GM23338 (cell line): ENCODE results near the gene CLCF1. TPM values are rescaled to one million over a fixed set of nuclear protein-coding genes. Genes with fewer than 3 reads are reported as not detected.
A peak's percentile ranks its signal among the peaks of the same experiment; 100 is the strongest.

Experiments
- ATAC-seq: fragments of 200-7000 bp; cut with Tn5 transposase; 3 replicates; pipeline ENCODE4 v1.9.1; 2020
- DNase-seq: peaks from one replicate; pipeline ENCODE4 v3.0.0-alpha.2; 2015; ENCODE audit warnings: low spot score
- H2AFZ ChIP-seq: fragments of 200-600 bp; sonication (generic); 2 replicates; pipeline ENCODE4 v1.8.0; 2016; ENCODE audit warnings: antibody characterized with exemption, mild to moderate bottlenecking, moderate library complexity
- H3F3A ChIP-seq: fragments of 200-600 bp; sonication (generic); replicated peaks from 2 replicates; pipeline ENCODE4 v1.8.0; 2017; ENCODE audit warnings: antibody characterized with exemption, mixed run types, low read depth
- H3K27ac ChIP-seq: fragments of 200-600 bp; sonication (generic); 2 replicates; pipeline ENCODE4 v1.6.1; 2016; ENCODE audit warnings: low read depth
- H3K27me3 ChIP-seq: fragments of 200-600 bp; sonication (generic); 2 replicates; pipeline ENCODE4 v1.8.0; 2016; ENCODE audit warnings: mild to moderate bottlenecking, mixed run types, moderate library complexity; ENCODE audit not compliant: insufficient read depth
- H3K36me3 ChIP-seq: fragments of 200-600 bp; sonication (generic); 2 replicates; pipeline ENCODE4 v1.8.0; 2016; ENCODE audit warnings: mild to moderate bottlenecking; ENCODE audit not compliant: insufficient read depth
- H3K4me1 ChIP-seq: fragments of 200-600 bp; sonication (generic); 2 replicates; pipeline ENCODE4 v1.8.0; 2016; ENCODE audit warnings: mild to moderate bottlenecking, moderate library complexity; ENCODE audit not compliant: insufficient read depth
- H3K4me2 ChIP-seq: fragments of 200-600 bp; sonication (generic); 2 replicates; pipeline ENCODE4 v1.7.1; 2017; ENCODE audit warnings: mixed run types
- H3K4me3 ChIP-seq: fragments of 200-600 bp; sonication (generic); 2 replicates; pipeline ENCODE4 v1.6.1; 2016; ENCODE audit warnings: mixed run types
- H3K79me2 ChIP-seq: fragments of 200-600 bp; sonication (generic); replicated peaks from 2 replicates; pipeline ENCODE4 v1.8.0; 2017; ENCODE audit warnings: mild to moderate bottlenecking; ENCODE audit not compliant: insufficient read depth
- H3K9me2 ChIP-seq: fragments of 200-600 bp; sonication (generic); 2 replicates; pipeline ENCODE4 v1.8.0; 2017; ENCODE audit not compliant: insufficient read depth
- H4K20me1 ChIP-seq: fragments of 200-600 bp; sonication (generic); replicated peaks from 2 replicates; pipeline ENCODE4 v1.8.0; 2017; ENCODE audit warnings: mild to moderate bottlenecking; ENCODE audit not compliant: insufficient read depth
- H3K27ac Mint-ChIP-seq: 2 replicates; pipeline ENCODE4 v1.8.0; 2020; ENCODE audit warnings: inconsistent platforms, mild to moderate bottlenecking, moderate library complexity, mixed read lengths
- H3K27me3 Mint-ChIP-seq: 3 replicates; pipeline ENCODE4 v1.8.0; 2022; ENCODE audit warnings: low read depth, mild to moderate bottlenecking, moderate library complexity, mixed read lengths, inconsistent platforms; ENCODE audit not compliant: insufficient read depth, poor library complexity
- H3K36me3 Mint-ChIP-seq: 3 replicates; pipeline ENCODE4 v1.8.0; 2021; ENCODE audit warnings: low read depth, mild to moderate bottlenecking, inconsistent platforms, moderate library complexity, mixed read lengths
- H3K4me1 Mint-ChIP-seq: 3 replicates; pipeline ENCODE4 v1.8.0; 2020; ENCODE audit warnings: mild to moderate bottlenecking, inconsistent platforms, mixed read lengths
- H3K4me3 Mint-ChIP-seq: 3 replicates; pipeline ENCODE4 v1.8.0; 2021; ENCODE audit warnings: moderate library complexity, mild to moderate bottlenecking, inconsistent platforms, mixed read lengths
- H3K9me3 Mint-ChIP-seq: 3 replicates; pipeline ENCODE4 v1.8.0; 2020; ENCODE audit warnings: moderate library complexity, mild to moderate bottlenecking, inconsistent platforms, mixed read lengths
- CREB1 ChIP-seq: fragments of 250-450 bp; sonication (Bioruptor Pico); IDR thresholded peaks from 2 replicates; pipeline ENCODE4 v1.5.0; 2020; ENCODE audit warnings: low read depth, mild to moderate bottlenecking, moderate library complexity
- CTCF ChIP-seq, 2 experiments: fragments of 200-600 bp in 1 of 2; sonication (generic) in 1 of 2; conservative IDR thresholded peaks; 2 replicates each; pipeline versions ENCODE4 v1.5.1 to v1.6.1; 2016 to 2017; ENCODE audit warnings: antibody characterized with exemption in 2 of 2, low read depth in 2 of 2, mild to moderate bottlenecking in 2 of 2, moderate library complexity in 1 of 2
- EZH2 ChIP-seq: fragments of 200-600 bp; sonication (generic); IDR thresholded peaks from one replicate; pipeline ENCODE4 v1.8.0; 2017; ENCODE audit warnings: antibody characterized with exemption, mild to moderate bottlenecking, low read depth; ENCODE audit not compliant: unreplicated experiment
- EZH2phosphoT487 ChIP-seq: fragments of 200-600 bp; sonication (generic); IDR thresholded peaks from one replicate; pipeline ENCODE4 v1.8.1; 2018; ENCODE audit warnings: antibody characterized with exemption; ENCODE audit not compliant: unreplicated experiment
- JUNB ChIP-seq: IDR thresholded peaks from one replicate; pipeline ENCODE4 v1.6.1; 2016; ENCODE audit warnings: antibody characterized with exemption; ENCODE audit not compliant: unreplicated experiment
- NANOG ChIP-seq: IDR thresholded peaks from 2 replicates; pipeline ENCODE4 v1.6.1; 2016; ENCODE audit warnings: antibody characterized with exemption, borderline replicate concordance
- POLR2AphosphoS5 ChIP-seq: IDR thresholded peaks from 2 replicates; pipeline ENCODE4 v1.6.1; 2016; ENCODE audit warnings: antibody characterized with exemption, low read depth
- STAT1 ChIP-seq: IDR thresholded peaks from one replicate; pipeline ENCODE4 v1.6.1; 2016; ENCODE audit warnings: antibody characterized with exemption; ENCODE audit not compliant: unreplicated experiment
- ZNF114 ChIP-seq: fragments of 250-450 bp; sonication (Bioruptor Pico); IDR thresholded peaks from 2 replicates; pipeline ENCODE4 v1.5.0; 2020; ENCODE audit warnings: mild to moderate bottlenecking, moderate library complexity
- long read RNA-seq: library from polyadenylated mRNA; unstranded; transcript quantifications from one replicate; pipeline ENCODE4 v2.0.0, GENCODE V29; 2020; ENCODE audit not compliant: unreplicated experiment
- polyA plus RNA-seq: library from polyadenylated mRNA; unstranded; fragments of >200 nt; fragmentation: Nextera tagmentation; extraction: Ambion mirVana; gene quantifications from 2 replicates; pipeline ENCODE4 v1.2.1, GENCODE V29; 2016
- total RNA-seq: library from RNA; depleted of rRNA; stranded (reverse); fragments of >200 nt; shearing (Covaris generic); gene quantifications from 2 replicates; pipeline ENCODE4 v1.2.3, GENCODE V29; 2014; rRNA removed
- TF ChIP-seq, protein P1 (sequence below): fragments of 250-450 bp; sonication (Bioruptor Pico); IDR thresholded peaks from 2 replicates; pipeline ENCODE4 v1.5.0; 2020; ENCODE audit warnings: mild to moderate bottlenecking, moderate library complexity
- TF ChIP-seq, protein P2 (sequence below): IDR thresholded peaks from 2 replicates; pipeline ENCODE4 v1.6.1; 2016; ENCODE audit warnings: antibody characterized with exemption

The CLCF1 gene
- total RNA-seq (0.19 TPM in 1 of 2 replicates, not detected in the other), polyA plus RNA-seq (0.17 and 0.32 TPM in 2 replicates)
- long read RNA-seq, partial matches to known transcripts: 0 of 1 reads
- long read RNA-seq, other reads (novel, unspliced or antisense): 1 of 1 reads

GRCh38 chr11:67372993-67373647, at the start of gene CLCF1:
Gene CLCF1 (minus strand): TSS chr11:67373598. CDS start chr11:67373539, 59 bp downstream.
- peak within 1 kb of the TSS; percentile 98 for H3K4me2 ChIP-seq
- no peaks in the 10 kb centered on the region for H3K79me2 ChIP-seq
- H3K36me3 ChIP-seq: no peaks in the 10 kb centered on the region
- peak; percentile 83 for DNase-seq
- no peaks in the 10 kb centered on the region; the same call in 2 of the 3 replicates for H3K36me3 Mint-ChIP-seq
- peaks cover 92% of the 10 kb centered on the region for H3K27me3 ChIP-seq
- ATAC-seq: peak; percentile 17
- H4K20me1 ChIP-seq: no peaks in the 10 kb centered on the region
- TF ChIP-seq CREB1 (no peak), EZH2 (peak; percentile 17)
- peaks cover 4% of the 10 kb centered on the region; the same call in 1 of the 2 replicates for H3F3A ChIP-seq
- H3K4me1 Mint-ChIP-seq: peaks cover 52% of the 10 kb centered on the region
- H3K4me3 ChIP-seq: peak within 1 kb of the TSS; percentile 72
- peak within 1 kb of the TSS; percentile 67; the same call in 1 of the 2 replicates for H3K27ac Mint-ChIP-seq
- H3K9me3 Mint-ChIP-seq: no peaks in the 10 kb centered on the region
- peak within 1 kb of the TSS; percentile 80 for H2AFZ ChIP-seq
- H3K27ac ChIP-seq: no peak within 1 kb of the TSS
- H3K4me1 ChIP-seq: peaks cover 42% of the 10 kb centered on the region
- H3K27me3 Mint-ChIP-seq: peaks cover 47% of the 10 kb centered on the region
- no peaks in the 10 kb centered on the region for H3K9me2 ChIP-seq
- peak within 1 kb of the TSS; percentile 80 for H3K4me3 Mint-ChIP-seq

DNA sequence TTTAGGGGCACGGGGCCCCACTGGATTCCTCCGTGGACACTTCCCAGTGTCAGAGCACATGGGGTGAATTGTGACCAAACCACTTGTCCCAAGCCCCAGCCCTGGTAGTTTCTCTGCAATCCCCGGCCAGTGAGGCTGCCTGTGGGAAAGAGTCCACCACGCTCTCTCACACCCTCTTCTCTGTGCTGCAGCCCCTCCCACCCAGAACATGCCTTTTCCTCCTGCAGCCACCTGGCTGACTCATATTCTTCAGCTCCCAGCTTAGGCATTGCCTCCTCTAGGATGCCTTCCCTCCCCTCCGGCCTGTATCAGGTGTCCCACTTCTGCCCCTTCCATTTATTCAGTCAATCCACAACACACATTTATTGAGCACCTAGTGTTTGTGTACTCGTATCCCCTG, 49.5 kb upstream of the CLCF1 start:
- Histone ChIP-seq H4K20me1 (no peaks in the 10 kb centered on the region), H3K79me2 (no peaks in the 10 kb centered on the region), H3K4me1 (0 out of 2 replicates have a peak, but pooled peaks cover 6% of the 10 kb centered on the region), H2AFZ (no peak overlapping the region), H3K36me3 (no peaks in the 10 kb centered on the region), H3K27ac (no peak overlapping the region), H3K9me2 (no peaks in the 10 kb centered on the region), H3F3A (peaks cover 8% of the 10 kb centered on the region; the same call in 1 of the 2 replicates), H3K4me2 (no peak overlapping the region), H3K4me3 (no peak overlapping the region), H3K27me3 (0 out of 2 replicates have a peak, but pooled peaks cover 5% of the 10 kb centered on the region)
- ATAC-seq (no peak), DNase-seq (peak; percentile 38)
- peaks cover 9% of the 10 kb centered on the region; the same call in 2 of the 3 replicates for H3K4me1 Mint-ChIP-seq
- peaks cover 26% of the 10 kb centered on the region for H3K27me3 Mint-ChIP-seq
- no peaks in the 10 kb centered on the region; the same call in 2 of the 3 replicates for H3K9me3 Mint-ChIP-seq
- H3K36me3 Mint-ChIP-seq: no peaks in the 10 kb centered on the region
- H3K4me3 Mint-ChIP-seq: peak overlapping the region; percentile 4; the same call in 1 of the 3 replicates
- H3K27ac Mint-ChIP-seq: no peak overlapping the region
- TF ChIP-seq EZH2: no peak
- no peak for TF ChIP-seq NANOG
- TF ChIP-seq JUNB: no peak
- no peak for TF ChIP-seq ZNF114
- no peak for TF ChIP-seq CTCF (conservative IDR thresholded peaks at IDR 0.05; ENCODE audit: low read depth in 2 of 2)
- TF ChIP-seq CREB1: no peak
- no peak for TF ChIP-seq POLR2AphosphoS5
- TF ChIP-seq STAT1: no peak
- TF ChIP-seq, protein P1, sequence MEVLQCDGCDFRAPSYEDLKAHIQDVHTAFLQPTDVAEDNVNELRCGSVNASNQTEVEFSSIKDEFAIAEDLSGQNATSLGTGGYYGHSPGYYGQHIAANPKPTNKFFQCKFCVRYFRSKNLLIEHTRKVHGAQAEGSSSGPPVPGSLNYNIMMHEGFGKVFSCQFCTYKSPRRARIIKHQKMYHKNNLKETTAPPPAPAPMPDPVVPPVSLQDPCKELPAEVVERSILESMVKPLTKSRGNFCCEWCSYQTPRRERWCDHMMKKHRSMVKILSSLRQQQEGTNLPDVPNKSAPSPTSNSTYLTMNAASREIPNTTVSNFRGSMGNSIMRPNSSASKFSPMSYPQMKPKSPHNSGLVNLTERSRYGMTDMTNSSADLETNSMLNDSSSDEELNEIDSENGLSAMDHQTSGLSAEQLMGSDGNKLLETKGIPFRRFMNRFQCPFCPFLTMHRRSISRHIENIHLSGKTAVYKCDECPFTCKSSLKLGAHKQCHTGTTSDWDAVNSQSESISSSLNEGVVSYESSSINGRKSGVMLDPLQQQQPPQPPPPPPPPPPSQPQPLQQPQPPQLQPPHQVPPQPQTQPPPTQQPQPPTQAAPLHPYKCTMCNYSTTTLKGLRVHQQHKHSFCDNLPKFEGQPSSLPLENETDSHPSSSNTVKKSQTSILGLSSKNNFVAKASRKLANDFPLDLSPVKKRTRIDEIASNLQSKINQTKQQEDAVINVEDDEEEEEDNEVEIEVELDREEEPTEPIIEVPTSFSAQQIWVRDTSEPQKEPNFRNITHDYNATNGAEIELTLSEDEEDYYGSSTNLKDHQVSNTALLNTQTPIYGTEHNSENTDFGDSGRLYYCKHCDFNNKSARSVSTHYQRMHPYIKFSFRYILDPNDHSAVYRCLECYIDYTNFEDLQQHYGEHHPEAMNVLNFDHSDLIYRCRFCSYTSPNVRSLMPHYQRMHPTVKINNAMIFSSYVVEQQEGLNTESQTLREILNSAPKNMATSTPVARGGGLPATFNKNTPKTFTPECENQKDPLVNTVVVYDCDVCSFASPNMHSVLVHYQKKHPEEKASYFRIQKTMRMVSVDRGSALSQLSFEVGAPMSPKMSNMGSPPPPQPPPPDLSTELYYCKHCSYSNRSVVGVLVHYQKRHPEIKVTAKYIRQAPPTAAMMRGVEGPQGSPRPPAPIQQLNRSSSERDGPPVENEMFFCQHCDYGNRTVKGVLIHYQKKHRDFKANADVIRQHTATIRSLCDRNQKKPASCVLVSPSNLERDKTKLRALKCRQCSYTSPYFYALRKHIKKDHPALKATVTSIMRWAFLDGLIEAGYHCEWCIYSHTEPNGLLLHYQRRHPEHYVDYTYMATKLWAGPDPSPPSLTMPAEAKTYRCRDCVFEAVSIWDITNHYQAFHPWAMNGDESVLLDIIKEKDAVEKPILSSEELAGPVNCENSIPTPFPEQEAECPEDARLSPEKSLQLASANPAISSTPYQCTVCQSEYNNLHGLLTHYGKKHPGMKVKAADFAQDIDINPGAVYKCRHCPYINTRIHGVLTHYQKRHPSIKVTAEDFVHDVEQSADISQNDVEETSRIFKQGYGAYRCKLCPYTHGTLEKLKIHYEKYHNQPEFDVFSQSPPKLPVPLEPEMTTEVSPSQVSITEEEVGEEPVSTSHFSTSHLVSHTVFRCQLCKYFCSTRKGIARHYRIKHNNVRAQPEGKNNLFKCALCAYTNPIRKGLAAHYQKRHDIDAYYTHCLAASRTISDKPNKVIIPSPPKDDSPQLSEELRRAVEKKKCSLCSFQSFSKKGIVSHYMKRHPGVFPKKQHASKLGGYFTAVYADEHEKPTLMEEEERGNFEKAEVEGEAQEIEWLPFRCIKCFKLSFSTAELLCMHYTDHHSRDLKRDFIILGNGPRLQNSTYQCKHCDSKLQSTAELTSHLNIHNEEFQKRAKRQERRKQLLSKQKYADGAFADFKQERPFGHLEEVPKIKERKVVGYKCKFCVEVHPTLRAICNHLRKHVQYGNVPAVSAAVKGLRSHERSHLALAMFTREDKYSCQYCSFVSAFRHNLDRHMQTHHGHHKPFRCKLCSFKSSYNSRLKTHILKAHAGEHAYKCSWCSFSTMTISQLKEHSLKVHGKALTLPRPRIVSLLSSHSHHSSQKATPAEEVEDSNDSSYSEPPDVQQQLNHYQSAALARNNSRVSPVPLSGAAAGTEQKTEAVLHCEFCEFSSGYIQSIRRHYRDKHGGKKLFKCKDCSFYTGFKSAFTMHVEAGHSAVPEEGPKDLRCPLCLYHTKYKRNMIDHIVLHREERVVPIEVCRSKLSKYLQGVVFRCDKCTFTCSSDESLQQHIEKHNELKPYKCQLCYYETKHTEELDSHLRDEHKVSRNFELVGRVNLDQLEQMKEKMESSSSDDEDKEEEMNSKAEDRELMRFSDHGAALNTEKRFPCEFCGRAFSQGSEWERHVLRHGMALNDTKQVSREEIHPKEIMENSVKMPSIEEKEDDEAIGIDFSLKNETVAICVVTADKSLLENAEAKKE (CRISPR knock-in tag): no peak
- no peak for TF ChIP-seq EZH2phosphoT487
- TF ChIP-seq, protein P2, sequence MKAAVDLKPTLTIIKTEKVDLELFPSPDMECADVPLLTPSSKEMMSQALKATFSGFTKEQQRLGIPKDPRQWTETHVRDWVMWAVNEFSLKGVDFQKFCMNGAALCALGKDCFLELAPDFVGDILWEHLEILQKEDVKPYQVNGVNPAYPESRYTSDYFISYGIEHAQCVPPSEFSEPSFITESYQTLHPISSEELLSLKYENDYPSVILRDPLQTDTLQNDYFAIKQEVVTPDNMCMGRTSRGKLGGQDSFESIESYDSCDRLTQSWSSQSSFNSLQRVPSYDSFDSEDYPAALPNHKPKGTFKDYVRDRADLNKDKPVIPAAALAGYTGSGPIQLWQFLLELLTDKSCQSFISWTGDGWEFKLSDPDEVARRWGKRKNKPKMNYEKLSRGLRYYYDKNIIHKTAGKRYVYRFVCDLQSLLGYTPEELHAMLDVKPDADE: no peak
